Spleen (tissue), 7 donors: ENCODE results near the gene MAP1LC3A.

Source experiments
- POLR2A ChIP-seq, 3 donors: fragments of 450-650 bp; IDR thresholded peaks; one replicate each; pipeline ENCODE4 v1.5.1; 2017; ENCODE audit warnings: antibody characterized with exemption in 3 of 3, mild to moderate bottlenecking in 1 of 3
- POLR2AphosphoS5 ChIP-seq, 3 donors: sonication (generic); formaldehyde crosslinking; IDR thresholded peaks; one replicate each; pipeline ENCODE4 v1.5.1; 2017; ENCODE audit warnings: antibody characterized with exemption in 3 of 3
- TF ChIP-seq, protein P1 (sequence below), 11 experiments: fragments of 200-600 bp in 7 of 11; fragments of 450-650 bp in 4 of 11; sonication (generic) in 4 of 11; IDR thresholded peaks in 8 of 11; conservative IDR thresholded peaks in 3 of 11; 1 replicate in 7 of 11; 2 replicates in 4 of 11; pipeline versions ENCODE4 v1.4.0 to v1.8.0; 2016 to 2021; ENCODE audit warnings: antibody characterized with exemption in 11 of 11, inconsistent platforms in 4 of 11, mild to moderate bottlenecking in 1 of 11
- donor health status: DM: no; HTN: no; CAD: no; lungs with moderate emphysema.
- donor health status: DM: no; HTN: no; CAD: no.
- donor health status: DM: no; HTN: no; CAD: no.

DNA sequence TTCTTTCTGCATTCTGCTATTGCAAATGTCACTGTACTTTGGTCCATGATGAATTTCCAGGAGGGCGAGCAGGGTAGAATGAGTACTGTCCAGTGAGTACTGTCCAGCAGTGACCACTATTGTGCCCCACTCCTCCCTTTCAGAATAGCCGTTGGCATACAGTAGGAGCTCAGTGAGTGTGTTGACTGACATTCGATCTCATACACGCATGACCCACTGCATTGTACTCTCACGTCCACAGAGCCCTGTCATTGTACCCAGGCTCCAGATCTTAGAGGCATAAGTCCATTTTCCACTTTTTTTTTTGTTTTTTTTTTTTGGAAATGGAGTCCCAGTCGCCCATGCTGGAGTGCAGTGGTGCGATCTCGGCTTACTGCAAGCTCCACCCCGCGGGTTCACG, 34.1 kb upstream of the MAP1LC3A start:
- TF ChIP-seq POLR2AphosphoS5 (IDR thresholded peaks at IDR 0.05) (no peak), POLR2A (IDR thresholded peaks at IDR 0.05) (no peak)
- TF ChIP-seq, protein P1, sequence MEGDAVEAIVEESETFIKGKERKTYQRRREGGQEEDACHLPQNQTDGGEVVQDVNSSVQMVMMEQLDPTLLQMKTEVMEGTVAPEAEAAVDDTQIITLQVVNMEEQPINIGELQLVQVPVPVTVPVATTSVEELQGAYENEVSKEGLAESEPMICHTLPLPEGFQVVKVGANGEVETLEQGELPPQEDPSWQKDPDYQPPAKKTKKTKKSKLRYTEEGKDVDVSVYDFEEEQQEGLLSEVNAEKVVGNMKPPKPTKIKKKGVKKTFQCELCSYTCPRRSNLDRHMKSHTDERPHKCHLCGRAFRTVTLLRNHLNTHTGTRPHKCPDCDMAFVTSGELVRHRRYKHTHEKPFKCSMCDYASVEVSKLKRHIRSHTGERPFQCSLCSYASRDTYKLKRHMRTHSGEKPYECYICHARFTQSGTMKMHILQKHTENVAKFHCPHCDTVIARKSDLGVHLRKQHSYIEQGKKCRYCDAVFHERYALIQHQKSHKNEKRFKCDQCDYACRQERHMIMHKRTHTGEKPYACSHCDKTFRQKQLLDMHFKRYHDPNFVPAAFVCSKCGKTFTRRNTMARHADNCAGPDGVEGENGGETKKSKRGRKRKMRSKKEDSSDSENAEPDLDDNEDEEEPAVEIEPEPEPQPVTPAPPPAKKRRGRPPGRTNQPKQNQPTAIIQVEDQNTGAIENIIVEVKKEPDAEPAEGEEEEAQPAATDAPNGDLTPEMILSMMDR (IDR thresholded peaks at IDR 0.05 in 8 of 11, conservative IDR thresholded peaks at IDR 0.05 in 3 of 11), result no peak
